Liver (tissue), 9 donors: ENCODE results near the gene SLC6A17. TPM values are rescaled to one million over a fixed set of nuclear protein-coding genes. Genes with fewer than 3 reads are reported as not detected.

Experiments
- DNase-seq: peaks from one replicate; pipeline ENCODE4 v3.0.0-alpha.2; 2017; ENCODE audit warnings: low spot score
- H3K27ac ChIP-seq, 2 donors: one replicate each; pipeline ENCODE4 v1.7.0; 2013; ENCODE audit warnings: inconsistent platforms in 2 of 2, low read length in 2 of 2, control low read depth in 1 of 2, low read depth in 1 of 2, mild to moderate bottlenecking in 1 of 2
- H3K27me3 ChIP-seq, 4 donors: one replicate each; pipeline versions ENCODE4 v1.6.1 to v1.7.0; 2013; ENCODE audit warnings: low read length in 3 of 4, inconsistent platforms in 1 of 4, mild to moderate bottlenecking in 1 of 4, moderate library complexity in 1 of 4; ENCODE audit not compliant: control insufficient read depth in 4 of 4, insufficient read depth in 4 of 4
- H3K36me3 ChIP-seq, 4 donors: one replicate each; pipeline versions ENCODE4 v1.6.1 to v1.7.0; 2013; ENCODE audit warnings: low read length in 3 of 4, mild to moderate bottlenecking in 3 of 4, low read depth in 1 of 4, moderate library complexity in 1 of 4; ENCODE audit not compliant: control insufficient read depth in 4 of 4, insufficient read depth in 3 of 4
- H3K4me1 ChIP-seq, 4 donors: one replicate each; pipeline versions ENCODE4 v1.6.1 to v1.7.0; 2013; ENCODE audit warnings: low read length in 3 of 4, mild to moderate bottlenecking in 3 of 4, moderate library complexity in 1 of 4; ENCODE audit not compliant: control insufficient read depth in 4 of 4, insufficient read depth in 4 of 4
- H3K4me3 ChIP-seq, 3 donors: one replicate each; pipeline versions ENCODE4 v1.6.1 to v1.7.0; 2013; ENCODE audit warnings: low read length in 3 of 3, control low read depth in 1 of 3, low read depth in 1 of 3, mild to moderate bottlenecking in 1 of 3
- H3K9ac ChIP-seq, 2 donors: one replicate each; pipeline ENCODE4 v1.7.0; 2013; ENCODE audit warnings: low read length in 2 of 2, mild to moderate bottlenecking in 2 of 2, moderate library complexity in 2 of 2, control low read depth in 1 of 2, low read depth in 1 of 2
- H3K9me3 ChIP-seq, 4 donors: one replicate each; pipeline versions ENCODE4 v1.6.1 to v1.7.0; 2013; ENCODE audit warnings: low read length in 3 of 4; ENCODE audit not compliant: control insufficient read depth in 4 of 4
- CTCF ChIP-seq: fragments of 150-350 bp; IDR thresholded peaks from 2 replicates; pipeline ENCODE4 v1.5.1; 2017; ENCODE audit warnings: improper control_type of control experiment, low read depth, low read length; ENCODE audit not compliant: missing input control
- EGR1 ChIP-seq, 2 donors: IDR thresholded peaks; 2 replicates each; pipeline ENCODE4 v1.6.1; 2016 to 2018; ENCODE audit warnings: antibody characterized with exemption in 2 of 2, low read depth in 2 of 2
- FOXA2 ChIP-seq: IDR thresholded peaks from 2 replicates; pipeline ENCODE4 v1.6.1; 2016; ENCODE audit warnings: antibody characterized with exemption
- JUND ChIP-seq, 2 donors: IDR thresholded peaks; 2 replicates each; pipeline ENCODE4 v1.6.1; 2016; ENCODE audit warnings: antibody characterized with exemption in 2 of 2
- MAX ChIP-seq: IDR thresholded peaks from 2 replicates; pipeline ENCODE4 v1.6.1; 2016; ENCODE audit warnings: antibody characterized with exemption
- NR2F2 ChIP-seq: IDR thresholded peaks from 2 replicates; pipeline ENCODE4 v1.6.1; 2016; ENCODE audit warnings: antibody characterized with exemption
- RAD21 ChIP-seq, 2 donors: IDR thresholded peaks; 2 replicates each; pipeline ENCODE4 v1.6.1; 2016; ENCODE audit warnings: antibody characterized with exemption in 2 of 2, mild to moderate bottlenecking in 2 of 2
- REST ChIP-seq: IDR thresholded peaks from 2 replicates; pipeline ENCODE4 v1.6.1; 2016; ENCODE audit warnings: antibody characterized with exemption, mild to moderate bottlenecking
- SP1 ChIP-seq: IDR thresholded peaks from 2 replicates; pipeline ENCODE4 v1.6.1; 2018; ENCODE audit warnings: antibody characterized with exemption, mild to moderate bottlenecking
- ZBTB33 ChIP-seq: IDR thresholded peaks from 2 replicates; pipeline ENCODE4 v1.6.1; 2016; ENCODE audit warnings: antibody characterized with exemption
- WGBS: extraction: QIAGEN DNeasy Blood & Tissue Kit; methylation state at CpG from one replicate; pipeline ENCODE4 v1.1.7; 2013; 5-methylcytosine and 5-hydroxymethylcytosine counted together
- polyA plus RNA-seq, 2 donors: library from polyadenylated mRNA; stranded (reverse) in 1 of 2; unstranded in 1 of 2; fragments of 200-250 nt in 1 of 2; fragments of >200 nt in 1 of 2; fragmentation: Nextera tagmentation in 1 of 2; extraction: Ambion mirVana in 1 of 2; gene quantifications; one replicate each; pipeline versions ENCODE4 v1.2.1 to v1.2.3, GENCODE V29; 2013 to 2015
- total RNA-seq, 2 donors: library from RNA; depleted of rRNA; stranded (reverse); fragments of >200 nt; gene quantifications; one replicate each; pipeline ENCODE4 v1.2.3, GENCODE V29; 2014
- donor health status: healthy.
- donor health status: healthy.
- donor health status: healthy.
- donor health status: healthy.
- donor health status: healthy.

The SLC6A17 gene
- total and polyA plus RNA-seq, 4 donors, result not detected

GRCh38 chr1:110216844-110217444, 66.7 kb downstream of the SLC6A17 start:
- Histone ChIP-seq H3K27ac (no peak overlapping the region), H3K27me3 (no peaks in the 10 kb centered on the region), H3K9ac (no peak overlapping the region), H3K4me1 (peaks cover 0 to 3% (median under 1%) of the 10 kb centered on the region in 4 donors), H3K9me3 (no peaks in the 10 kb centered on the region), H3K4me3 (no peak overlapping the region), H3K36me3 (no peaks in the 10 kb centered on the region)
- no peak for DNase-seq
- WGBS, result 92% methylated on average over 6 of the region's 6 CpGs
- TF ChIP-seq EGR1 (IDR thresholded peaks at IDR 0.05; ENCODE audit: low read depth in 2 of 2), result no peak
- TF ChIP-seq CTCF, result no peak
- no peak for TF ChIP-seq MAX

GRCh38 chr1:110218137-110218536, 67.8 kb downstream of the SLC6A17 start:
- Histone ChIP-seq H3K27ac (no peak overlapping the region), H3K4me1 (peaks cover 0 to 3% (median under 1%) of the 10 kb centered on the region in 4 donors), H3K9me3 (no peaks in the 10 kb centered on the region), H3K27me3 (no peaks in the 10 kb centered on the region), H3K36me3 (no peaks in the 10 kb centered on the region), H3K9ac (no peak overlapping the region), H3K4me3 (no peak overlapping the region)
- no peak for DNase-seq
- TF ChIP-seq RAD21 (IDR thresholded peaks at IDR 0.05), result no peak
- TF ChIP-seq EGR1 (IDR thresholded peaks at IDR 0.05; ENCODE audit: low read depth in 2 of 2), result no peak
- no peak for TF ChIP-seq REST
- TF ChIP-seq JUND (IDR thresholded peaks at IDR 0.05), result no peak
- no peak for TF ChIP-seq SP1
- TF ChIP-seq NR2F2, result no peak
- TF ChIP-seq ZBTB33, result no peak
- no peak for TF ChIP-seq FOXA2
- 91% methylated on average over 5 of the region's 5 CpGs for WGBS
